ENCODE measurements around the gene HSPA8. TPM values are rescaled to one million over a fixed set of nuclear protein-coding genes. Genes with fewer than 3 reads are reported as not detected.
"Not testable (repeated sequence)": the region's sequence is repeated elsewhere in the genome, so short reads cannot be mapped to it uniquely, and the experiment has no call there.

The HSPA8 gene
- total RNA-seq, 1 experiment from 2014 or later = 3,307 TPM

DNA sequence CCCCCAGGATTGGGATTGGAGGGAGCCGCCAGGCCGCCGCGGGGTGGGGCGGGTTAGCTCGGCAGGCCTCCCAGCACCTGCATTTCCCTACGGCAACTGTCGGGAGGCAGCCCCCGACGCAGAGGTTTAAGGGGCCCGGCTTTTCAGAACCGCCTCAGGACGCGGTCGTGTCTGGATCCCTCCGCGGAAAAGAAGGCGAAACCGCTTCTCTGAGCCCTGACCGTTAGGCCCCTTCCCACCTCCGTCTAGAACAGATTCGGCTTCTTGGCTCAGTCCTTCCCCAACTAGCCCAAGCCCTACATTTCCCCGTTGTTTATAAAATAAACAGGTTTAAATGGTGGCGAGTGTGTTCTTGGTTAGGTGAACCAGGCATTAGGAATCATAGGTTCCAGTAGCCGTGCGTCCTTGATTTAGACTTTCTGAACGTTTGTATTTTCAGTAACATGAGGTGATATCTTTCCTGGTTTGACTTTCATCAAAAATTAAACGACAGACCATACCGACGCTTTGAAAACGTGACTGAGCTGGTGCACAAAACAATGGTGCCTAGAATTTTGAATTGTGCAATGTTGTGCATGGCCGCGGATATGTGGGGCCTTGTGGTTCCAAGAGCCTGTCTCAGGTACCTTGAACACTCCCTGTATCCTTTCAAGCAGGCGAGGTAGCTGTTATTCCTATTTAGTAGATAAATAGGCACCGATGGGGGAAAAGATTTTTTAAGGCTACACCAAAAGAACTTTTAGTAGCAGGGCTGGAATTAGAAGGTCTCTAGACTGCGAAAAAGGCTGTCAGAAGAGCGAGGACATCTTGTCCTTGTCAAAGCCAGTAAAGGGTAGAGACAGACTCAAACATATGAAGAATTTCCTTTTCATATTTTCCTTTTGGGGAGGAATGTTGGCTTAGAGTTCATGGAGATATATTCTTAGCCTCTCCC lies 1.2 kb upstream of the HSPA8 start:
- TF ChIP-seq, protein P1, sequence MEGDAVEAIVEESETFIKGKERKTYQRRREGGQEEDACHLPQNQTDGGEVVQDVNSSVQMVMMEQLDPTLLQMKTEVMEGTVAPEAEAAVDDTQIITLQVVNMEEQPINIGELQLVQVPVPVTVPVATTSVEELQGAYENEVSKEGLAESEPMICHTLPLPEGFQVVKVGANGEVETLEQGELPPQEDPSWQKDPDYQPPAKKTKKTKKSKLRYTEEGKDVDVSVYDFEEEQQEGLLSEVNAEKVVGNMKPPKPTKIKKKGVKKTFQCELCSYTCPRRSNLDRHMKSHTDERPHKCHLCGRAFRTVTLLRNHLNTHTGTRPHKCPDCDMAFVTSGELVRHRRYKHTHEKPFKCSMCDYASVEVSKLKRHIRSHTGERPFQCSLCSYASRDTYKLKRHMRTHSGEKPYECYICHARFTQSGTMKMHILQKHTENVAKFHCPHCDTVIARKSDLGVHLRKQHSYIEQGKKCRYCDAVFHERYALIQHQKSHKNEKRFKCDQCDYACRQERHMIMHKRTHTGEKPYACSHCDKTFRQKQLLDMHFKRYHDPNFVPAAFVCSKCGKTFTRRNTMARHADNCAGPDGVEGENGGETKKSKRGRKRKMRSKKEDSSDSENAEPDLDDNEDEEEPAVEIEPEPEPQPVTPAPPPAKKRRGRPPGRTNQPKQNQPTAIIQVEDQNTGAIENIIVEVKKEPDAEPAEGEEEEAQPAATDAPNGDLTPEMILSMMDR (conservative IDR thresholded peaks at IDR 0.05; ENCODE audit: low read depth, low read length) = 0 out of 2 replicates have a peak, but pooled peaks have one; percentile 11
- no peak for TF ChIP-seq EZH2 (IDR thresholded peaks at IDR 0.05; ENCODE audit: borderline replicate concordance, low read depth, low read length, poor library complexity, severe bottlenecking)
- Histone ChIP-seq H3K27me3 (replicated peaks; ENCODE audit: insufficient read depth, low read depth, low read length, poor library complexity) (no peaks in the 10 kb centered on the region), H3K4me3 (ENCODE audit: low read depth, low read length, poor library complexity, severe bottlenecking) (peak overlapping the region; percentile 83), H3K4me1 (ENCODE audit: insufficient read depth, low read length, poor library complexity, severe bottlenecking) (peaks cover 45% of the 10 kb centered on the region), H3K36me3 (ENCODE audit: insufficient read depth, low read length, poor library complexity, severe bottlenecking) (peaks cover 35% of the 10 kb centered on the region), H3K9me3 (ENCODE audit: low read depth, low read length, poor library complexity, severe bottlenecking) (no peaks in the 10 kb centered on the region), H3K27ac (ENCODE audit: low read depth, low read length, poor library complexity, severe bottlenecking) (peak overlapping the region; percentile 100)
- ChIA-PET CTCF (interaction anchor here (1.6 kb wide), 1 partner anchor 9 kb away, joined by 10 read pairs; no protein-coding TSS in a partner anchor), POLR2A (ENCODE audit: low non-redundant PET) (interaction anchor here (0.5 to 1.3 kb wide), 2 partner anchors 20 to 132 kb away, joined by 4 to 6 read pairs; no protein-coding TSS in a partner anchor)
- DNase-seq (ENCODE audit: low spot score) = peak; percentile 79
- intact Hi-C loops (cut with micrococcal nuclease; ENCODE audit: unreplicated experiment) = no loop called here
- BruUV-seq (replicated peaks) = TSS peak; percentile 72

DNA sequence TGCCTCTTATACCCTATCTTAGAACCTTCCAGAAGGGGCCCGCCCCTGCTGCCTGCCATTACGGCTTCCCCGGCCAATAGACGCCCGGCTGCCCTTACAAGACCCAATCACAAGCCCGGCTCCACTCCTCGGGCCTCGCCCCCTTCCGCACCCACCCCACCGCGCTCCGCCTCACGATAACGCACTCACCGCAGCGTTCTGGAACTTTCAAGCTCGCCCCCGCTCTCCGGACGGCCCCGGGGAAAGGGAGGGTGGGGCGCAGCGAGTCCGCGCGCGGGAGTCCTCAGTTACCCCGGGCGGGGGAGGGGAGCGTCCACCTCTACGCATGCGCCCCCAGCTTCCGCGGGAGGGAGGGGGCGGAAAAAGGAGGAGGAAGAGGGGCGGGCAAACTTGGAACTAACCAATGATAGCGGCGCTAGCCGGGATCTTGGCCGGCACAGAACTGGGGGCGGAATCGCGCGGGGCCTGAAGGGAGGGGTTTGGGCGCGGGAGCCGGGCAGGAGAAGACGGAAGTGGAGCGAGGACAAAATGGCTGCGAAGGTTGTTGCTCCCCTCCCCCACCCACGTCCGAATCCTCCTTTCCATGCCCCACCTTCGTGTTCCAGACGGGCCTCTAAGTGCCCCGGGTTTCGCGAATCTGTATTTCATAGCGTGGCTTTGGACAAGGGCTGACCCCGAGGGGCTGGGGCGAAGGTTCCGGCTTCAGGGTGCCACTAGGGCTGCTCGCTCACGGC lies 389 bp upstream of the HSPA8 start:
- TF ChIP-seq, protein P1 (conservative IDR thresholded peaks at IDR 0.05; ENCODE audit: low read depth, low read length) = no peak
- TF ChIP-seq EZH2 (IDR thresholded peaks at IDR 0.05; ENCODE audit: borderline replicate concordance, low read depth, low read length, poor library complexity, severe bottlenecking) = no peak

DNA sequence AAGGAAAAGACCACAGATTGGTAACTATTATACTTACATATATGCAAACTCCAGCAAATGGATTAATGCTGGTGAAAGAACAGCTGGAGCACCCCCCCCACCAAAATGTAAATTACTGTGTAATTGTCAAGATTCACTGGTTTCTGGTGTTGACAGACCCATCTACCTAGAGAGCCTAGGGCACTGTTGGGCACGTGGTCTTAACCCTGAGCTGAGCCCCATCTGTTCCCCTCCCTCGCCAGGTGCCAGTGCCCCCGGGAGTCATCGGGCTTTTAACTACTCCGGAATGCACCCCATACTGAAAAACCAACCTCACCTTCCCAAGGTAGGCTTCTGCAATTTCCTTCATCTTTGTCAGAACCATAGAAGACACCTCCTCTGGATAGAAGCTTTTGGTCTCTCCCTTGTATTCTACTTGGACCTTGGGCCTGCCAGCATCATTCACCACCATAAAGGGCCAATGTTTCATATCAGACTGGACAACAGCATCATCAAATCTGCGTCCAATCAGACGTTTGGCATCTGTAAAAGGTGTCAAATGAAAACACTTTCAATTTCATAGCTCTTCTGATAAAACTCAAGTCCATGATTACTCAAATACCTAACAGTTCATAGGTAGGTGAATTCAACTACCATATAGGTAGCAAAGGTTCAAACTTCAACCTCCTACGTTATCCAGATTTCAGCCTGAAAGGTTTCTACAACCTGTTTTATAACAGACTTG lies 1.5 kb downstream of the HSPA8 start:
- Histone ChIP-seq H3K9me3 (ENCODE audit: low read depth, low read length, poor library complexity, severe bottlenecking) (no peaks in the 10 kb centered on the region), H3K36me3 (ENCODE audit: insufficient read depth, low read length, poor library complexity, severe bottlenecking) (peaks cover 62% of the 10 kb centered on the region), H3K27ac (ENCODE audit: low read depth, low read length, poor library complexity, severe bottlenecking) (peak overlapping the region; percentile 100), H3K27me3 (replicated peaks; ENCODE audit: insufficient read depth, low read depth, low read length, poor library complexity) (no peaks in the 10 kb centered on the region), H3K4me1 (ENCODE audit: insufficient read depth, low read length, poor library complexity, severe bottlenecking) (peaks cover 50% of the 10 kb centered on the region), H3K4me3 (ENCODE audit: low read depth, low read length, poor library complexity, severe bottlenecking) (peak overlapping the region; percentile 83)
- CTCF ChIA-PET = no interaction called here
- TF ChIP-seq, protein P1 (conservative IDR thresholded peaks at IDR 0.05; ENCODE audit: low read depth, low read length) = no peak
- TF ChIP-seq EZH2 (IDR thresholded peaks at IDR 0.05; ENCODE audit: borderline replicate concordance, low read depth, low read length, poor library complexity, severe bottlenecking) = no peak
- peak; percentile 40 for DNase-seq (ENCODE audit: low spot score)
- POLR2A ChIA-PET (ENCODE audit: low non-redundant PET) = interaction anchor here (0.6 kb wide), 1 partner anchor 46 kb away, joined by 3 read pairs; no protein-coding TSS in a partner anchor
- intact Hi-C loops (cut with micrococcal nuclease; ENCODE audit: unreplicated experiment) = no loop called here
- no TSS peak for BruUV-seq (replicated peaks)

More for the DNA sequence above, 389 bp upstream of the HSPA8 start:
- ChIA-PET CTCF (interaction anchor here (0.6 to 1.6 kb wide), 10 partner anchors 8 to 395 kb away, joined by 3 to 13 read pairs (median 6); no protein-coding TSS in a partner anchor), POLR2A (ENCODE audit: low non-redundant PET) (interaction anchor here (0.6 to 0.9 kb wide), 4 partner anchors 9 to 483 kb away, joined by 3 to 11 read pairs (median 6); no protein-coding TSS in a partner anchor)
- Histone ChIP-seq H3K4me1 (ENCODE audit: insufficient read depth, low read length, poor library complexity, severe bottlenecking) (peaks cover 52% of the 10 kb centered on the region), H3K36me3 (ENCODE audit: insufficient read depth, low read length, poor library complexity, severe bottlenecking) (peaks cover 43% of the 10 kb centered on the region), H3K27ac (ENCODE audit: low read depth, low read length, poor library complexity, severe bottlenecking) (peak overlapping the region; percentile 100), H3K4me3 (ENCODE audit: low read depth, low read length, poor library complexity, severe bottlenecking) (peak overlapping the region; percentile 83), H3K9me3 (ENCODE audit: low read depth, low read length, poor library complexity, severe bottlenecking) (no peaks in the 10 kb centered on the region), H3K27me3 (replicated peaks; ENCODE audit: insufficient read depth, low read depth, low read length, poor library complexity) (no peaks in the 10 kb centered on the region)
- peak; percentile 100 for DNase-seq (ENCODE audit: low spot score)
- BruUV-seq (replicated peaks) = no TSS peak
- intact Hi-C loops (cut with micrococcal nuclease; ENCODE audit: unreplicated experiment) = no loop called here

DNA sequence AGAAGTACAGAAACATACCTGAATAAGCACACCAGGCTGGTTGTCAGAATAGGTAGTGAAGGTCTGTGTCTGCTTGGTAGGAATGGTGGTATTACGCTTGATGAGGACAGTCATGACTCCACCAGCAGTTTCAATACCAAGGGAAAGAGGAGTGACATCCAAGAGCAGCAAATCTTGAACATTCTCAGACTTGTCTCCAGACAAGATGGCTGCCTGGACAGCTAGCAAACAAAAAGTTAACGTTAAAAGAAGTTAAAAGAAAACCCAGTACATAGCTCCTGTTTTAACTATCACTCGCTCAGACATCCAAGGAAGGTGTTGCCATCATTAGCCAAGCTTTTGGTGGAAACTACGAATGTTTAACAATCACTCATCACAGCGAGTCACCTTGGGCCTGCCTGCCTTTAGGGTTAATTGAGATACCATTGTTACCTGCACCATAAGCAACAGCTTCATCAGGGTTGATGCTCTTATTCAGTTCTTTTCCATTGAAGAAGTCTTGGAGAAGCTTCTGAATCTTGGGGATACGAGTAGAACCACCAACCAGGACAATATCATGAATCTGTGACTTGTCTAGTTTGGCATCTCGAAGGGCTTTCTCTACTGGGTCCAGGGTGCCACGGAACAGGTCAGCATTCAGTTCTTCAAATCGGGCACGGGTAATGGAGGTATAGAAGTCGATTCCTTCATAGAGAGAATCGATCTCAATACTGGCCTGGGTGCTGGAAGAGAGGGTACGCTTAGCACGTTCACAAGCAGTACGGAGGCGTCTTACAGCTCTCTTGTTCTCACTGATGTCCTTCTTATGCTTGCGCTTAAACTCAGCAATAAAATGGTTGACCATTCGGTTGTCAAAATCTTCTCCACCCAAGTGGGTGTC lies 2.7 kb downstream of the HSPA8 start:
- CTCF ChIA-PET; H3K27me3 ChIP-seq (replicated peaks; ENCODE audit: insufficient read depth, low read depth, low read length, poor library complexity); POLR2A ChIA-PET (ENCODE audit: low non-redundant PET); BruUV-seq (replicated peaks); intact Hi-C loops (cut with micrococcal nuclease; ENCODE audit: unreplicated experiment); DNase-seq (ENCODE audit: low spot score); H3K9me3 ChIP-seq (ENCODE audit: low read depth, low read length, poor library complexity, severe bottlenecking): not testable (repeated sequence)
- Histone ChIP-seq H3K36me3 (ENCODE audit: insufficient read depth, low read length, poor library complexity, severe bottlenecking) (peaks cover 68% of the 10 kb centered on the region), H3K4me3 (ENCODE audit: low read depth, low read length, poor library complexity, severe bottlenecking) (peak overlapping the region; percentile 83), H3K27ac (ENCODE audit: low read depth, low read length, poor library complexity, severe bottlenecking) (peak overlapping the region; percentile 2), H3K4me1 (ENCODE audit: insufficient read depth, low read length, poor library complexity, severe bottlenecking) (peaks cover 38% of the 10 kb centered on the region)

Data from A673 (cell line).